Erythroblast (primary cell): Measurements from ENCODE around the gene ANKRD55.
"Not testable (repeated sequence)": the region's sequence is repeated elsewhere in the genome, so short reads cannot be mapped to it uniquely, and the experiment has no call there.

Experiments used
- GATA1 ChIP-seq: IDR thresholded peaks from 2 replicates; pipeline ENCODE4 v1.6.1; 2011; ENCODE audit warnings: low read depth, mild to moderate bottlenecking, control low read depth, low read length, moderate library complexity
- POLR2A ChIP-seq: IDR thresholded peaks from 2 replicates; pipeline ENCODE4 v1.6.1; 2011; ENCODE audit warnings: mild to moderate bottlenecking, low read length

DNA sequence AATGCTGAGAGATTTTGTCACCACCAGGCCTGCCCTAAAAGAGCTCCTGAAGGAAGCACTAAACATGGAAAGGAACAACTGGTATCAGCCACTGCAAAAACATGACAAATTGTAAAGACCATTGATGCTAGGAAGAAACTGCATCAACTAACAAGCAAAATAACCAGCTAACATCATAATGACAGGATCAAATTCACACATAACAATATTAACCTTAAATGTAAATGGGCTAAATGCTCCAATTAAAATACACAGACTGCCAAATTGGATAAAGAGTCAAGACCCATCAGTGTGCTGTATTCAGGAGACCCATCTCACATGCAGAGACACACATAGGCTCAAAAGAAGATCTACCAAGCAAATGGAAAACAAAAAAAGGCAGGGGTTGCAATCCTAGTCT is 9.8 kb downstream of the ANKRD55 start:
- TF ChIP-seq POLR2A, GATA1: not testable (repeated sequence)
